ENCODE measurements around the gene CACNA1S.

Gene CACNA1S

DNA sequence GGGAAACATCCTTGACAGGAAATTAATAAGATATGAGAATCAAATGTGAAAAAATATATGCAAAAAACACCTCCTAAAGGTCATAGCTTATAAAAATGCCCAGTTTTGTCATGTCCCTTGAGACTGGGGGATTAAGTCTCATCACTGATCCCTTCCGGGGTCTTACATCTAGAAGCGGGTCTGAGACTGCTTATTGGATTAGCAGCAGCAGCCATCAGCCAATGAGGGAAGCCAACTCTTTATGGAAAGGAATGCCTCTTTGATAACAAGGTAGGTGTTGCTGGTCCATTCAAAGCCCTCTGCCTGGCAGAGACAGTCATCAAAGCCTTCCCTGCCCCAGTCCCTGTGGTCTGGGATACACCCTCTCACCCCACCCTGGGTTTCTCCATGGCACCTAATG, 3.9 kb upstream of the CACNA1S start:
- no peak for DNase-seq (ENCODE audit: low read depth in 2 of 2)

DNA sequence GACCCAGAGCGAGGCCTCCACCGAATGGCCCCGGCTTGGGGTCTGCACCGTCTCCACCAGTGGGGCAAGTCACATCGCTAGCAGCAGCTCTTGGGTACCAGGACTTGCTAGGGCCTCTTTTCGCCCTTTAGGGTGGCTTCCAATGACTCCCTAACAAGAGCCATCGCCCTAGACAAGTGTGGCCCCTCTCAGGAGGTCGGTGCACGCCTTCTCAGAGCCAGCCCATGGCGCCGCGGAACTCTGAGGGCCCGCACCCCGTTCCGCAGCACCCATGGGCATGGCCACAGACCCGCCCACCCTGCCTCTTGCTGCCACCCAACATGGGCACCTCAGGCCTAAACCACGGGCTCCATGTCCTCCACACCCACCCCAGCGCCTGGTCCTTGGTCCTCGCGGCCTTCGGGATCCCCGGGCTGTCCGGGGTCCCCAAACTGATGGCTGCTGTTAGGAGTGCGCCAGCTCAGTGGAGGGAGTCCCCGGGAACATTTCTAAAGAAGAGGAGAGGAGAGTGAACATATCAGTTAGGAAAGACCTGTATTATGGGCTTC, 3.2 kb upstream of the CACNA1S start:
- DNase-seq (ENCODE audit: low read depth in 2 of 2): no peak

DNA sequence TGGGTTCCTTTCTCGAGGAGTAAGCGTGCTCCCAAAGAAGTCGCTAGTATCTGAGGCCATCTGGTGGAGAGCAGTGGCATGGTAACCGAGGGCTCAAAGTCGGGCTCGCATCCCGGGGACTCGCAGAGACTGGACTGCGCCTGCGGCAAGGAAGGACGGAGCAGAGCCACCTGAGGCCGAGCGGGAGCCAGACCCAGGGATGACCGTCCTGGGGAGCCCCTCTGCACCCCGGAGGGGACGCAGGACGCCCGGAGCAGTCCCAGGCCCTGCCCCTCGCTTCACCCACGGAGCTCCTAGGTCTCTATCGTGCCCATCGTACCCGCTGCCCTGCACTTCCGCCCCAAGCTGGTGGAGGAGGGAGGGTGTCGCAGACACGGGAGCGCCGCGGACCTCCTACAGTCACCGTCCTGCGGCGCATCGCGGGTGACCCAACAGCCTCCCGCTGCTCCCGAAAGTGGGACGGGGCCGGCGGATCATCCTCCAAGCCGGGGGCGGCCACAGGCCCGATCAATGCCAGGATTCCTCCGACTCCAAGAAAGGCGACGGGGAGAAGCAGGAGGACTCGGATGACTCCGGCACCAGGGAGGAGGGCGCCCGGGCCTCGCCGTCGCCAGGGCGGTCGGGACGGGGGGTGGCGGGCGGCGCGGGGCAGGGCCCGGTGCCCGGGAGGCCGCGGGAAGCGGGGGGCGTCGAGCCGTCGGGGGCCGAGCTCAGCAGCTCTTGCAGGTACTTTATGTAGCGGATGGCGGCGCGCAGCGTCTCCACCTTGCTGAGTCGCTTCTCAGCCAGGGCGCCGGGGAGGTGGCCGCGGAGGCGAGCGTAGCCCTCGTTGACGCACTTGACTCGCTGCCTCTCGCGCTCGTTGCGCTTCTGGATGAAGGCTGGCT, 2.3 kb upstream of the CACNA1S start:
- peak; percentile 48 to 58 for DNase-seq (ENCODE audit: low read depth in 2 of 2)

DNA sequence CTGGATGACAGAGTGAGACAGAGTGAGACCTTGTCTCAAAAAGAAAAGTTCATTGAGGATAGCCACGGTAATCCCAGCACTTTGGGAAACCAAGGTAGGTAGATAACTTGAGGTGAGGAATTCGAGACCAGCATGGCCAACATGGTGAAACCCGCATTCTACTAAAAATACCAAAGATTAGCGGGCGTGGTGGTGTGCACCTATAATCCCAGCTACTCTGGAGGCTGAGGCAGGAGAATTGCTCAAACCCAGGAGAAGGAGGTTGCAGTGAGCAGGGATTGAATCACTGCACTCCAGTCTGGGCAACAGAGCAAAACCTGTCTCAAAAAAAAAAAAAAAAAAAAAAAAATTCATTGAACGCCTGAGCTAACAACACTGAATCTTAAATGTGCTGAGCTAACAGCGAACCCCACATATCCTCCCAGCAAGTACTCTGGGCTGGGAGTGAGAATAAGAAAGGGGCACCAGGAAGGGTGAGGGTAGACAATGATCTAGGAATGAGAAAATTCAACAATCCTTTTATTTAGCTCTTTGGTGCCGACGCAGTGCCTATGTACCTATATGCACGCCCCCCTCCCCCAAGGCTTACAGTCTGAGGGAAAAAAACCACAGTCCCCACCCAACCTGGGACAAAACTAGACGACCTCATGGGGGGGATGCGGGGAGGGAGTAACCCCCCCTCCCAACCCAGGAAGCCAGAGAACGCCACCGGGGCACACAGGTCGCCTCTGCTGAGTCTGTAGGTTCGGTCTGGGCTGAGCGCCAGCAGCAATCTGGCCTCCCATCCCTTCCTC, 1.4 kb upstream of the CACNA1S start:
- no peak for DNase-seq (ENCODE audit: low read depth in 2 of 2)

DNA sequence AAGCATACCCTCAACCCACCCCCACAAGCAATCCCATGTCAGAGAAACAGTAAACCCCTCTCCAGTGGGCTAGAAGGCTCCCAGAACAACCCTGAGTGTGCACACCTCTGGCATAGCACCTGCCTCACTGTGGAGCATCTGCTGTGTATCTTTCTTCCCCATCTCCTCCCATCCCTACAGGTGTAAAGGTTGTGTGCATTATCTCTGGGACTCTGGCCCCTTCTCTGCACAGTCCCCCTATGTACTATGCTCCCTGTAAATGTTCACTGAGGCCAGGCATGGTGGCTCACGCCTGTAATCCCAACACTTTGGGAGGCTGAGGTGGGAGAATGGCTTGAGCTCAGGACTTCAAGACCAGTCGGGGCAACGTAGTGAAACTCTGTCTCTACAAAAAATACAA, 700 bp upstream of the CACNA1S start:
- no peak for DNase-seq (ENCODE audit: low read depth in 2 of 2)

DNA sequence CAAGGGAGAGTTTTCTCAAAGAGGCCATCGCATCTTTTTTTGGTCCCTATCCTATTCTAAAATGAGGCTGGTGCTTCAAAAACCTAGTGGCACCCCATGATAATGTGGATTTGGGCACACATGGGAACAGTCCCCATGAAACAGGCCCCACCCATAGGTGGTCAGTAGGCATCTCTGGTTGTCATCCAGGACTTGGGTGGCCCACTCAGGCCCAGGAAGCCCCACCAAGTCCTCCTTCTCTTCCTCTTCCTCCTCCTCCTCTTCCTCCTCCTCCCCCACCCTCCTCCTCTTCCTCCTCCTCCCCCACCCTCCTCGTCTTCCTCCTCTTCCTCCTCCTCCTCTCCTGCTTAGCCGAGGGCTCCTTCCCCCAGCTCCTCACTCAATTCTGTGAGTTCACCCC, 554 bp downstream of the CACNA1S start:
- no peak for DNase-seq (ENCODE audit: low read depth in 2 of 2)

DNA sequence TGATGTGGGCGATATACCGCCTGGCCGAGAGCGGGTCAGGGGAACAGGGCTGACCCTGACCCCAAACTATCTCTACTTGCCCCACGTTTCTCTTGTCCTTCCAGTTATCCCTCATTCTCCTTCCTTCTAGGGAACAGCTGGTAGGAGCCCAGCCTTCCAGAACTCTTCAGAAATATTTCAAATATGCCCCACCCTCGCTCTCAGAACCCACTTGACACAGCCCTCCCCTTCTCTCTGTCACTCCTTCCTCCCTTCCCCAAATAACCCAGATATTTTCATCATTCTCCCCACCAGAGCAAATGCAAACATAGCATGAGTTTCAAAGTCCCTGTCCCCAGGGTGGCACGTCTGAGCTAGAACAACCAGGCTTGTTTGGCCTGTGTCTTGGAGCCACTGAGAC, 1.1 kb downstream of the CACNA1S start:
- DNase-seq (ENCODE audit: low read depth in 2 of 2): no peak

DNA sequence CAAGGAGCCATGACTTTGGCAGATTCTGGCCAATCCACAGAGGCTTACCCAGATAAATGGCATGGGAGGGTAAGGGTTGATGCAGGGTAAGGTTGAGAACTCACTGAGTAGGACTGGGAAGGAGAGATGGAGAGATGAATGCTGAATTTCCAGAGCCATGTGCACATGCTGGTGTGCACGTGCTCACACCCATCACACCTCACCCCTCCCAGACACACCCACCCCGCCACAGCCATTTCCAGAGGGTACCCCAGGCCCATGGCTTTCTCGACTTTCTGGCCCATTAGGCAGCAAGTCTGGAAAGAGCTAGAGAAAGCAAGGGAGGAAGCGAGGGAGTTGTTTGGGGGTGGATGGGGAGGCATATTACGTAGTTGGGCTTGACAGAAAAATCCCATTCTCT, 1.6 kb downstream of the CACNA1S start:
- no peak for DNase-seq (ENCODE audit: low read depth in 2 of 2)

DNA sequence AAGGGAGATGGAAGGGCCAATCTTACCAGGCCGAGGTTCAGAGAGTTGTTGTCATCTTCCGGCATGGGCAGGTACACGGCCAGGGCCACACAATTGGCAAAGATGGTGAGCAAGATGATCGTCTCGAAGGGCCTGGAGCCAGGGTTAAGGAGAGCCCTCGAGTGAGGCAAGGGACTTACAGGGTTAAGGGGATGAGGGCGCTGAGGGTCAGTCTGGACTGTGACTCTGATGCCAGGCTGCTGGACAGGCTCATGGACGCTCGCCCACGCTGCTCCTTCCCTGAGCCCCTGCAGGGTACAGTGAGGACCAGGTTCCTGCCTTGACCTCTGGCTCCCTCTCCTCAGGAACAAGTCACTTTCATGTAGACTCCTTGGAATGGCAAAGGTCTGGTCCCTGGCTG, 2.1 kb downstream of the CACNA1S start:
- no peak for DNase-seq (ENCODE audit: low read depth in 2 of 2)

DNA sequence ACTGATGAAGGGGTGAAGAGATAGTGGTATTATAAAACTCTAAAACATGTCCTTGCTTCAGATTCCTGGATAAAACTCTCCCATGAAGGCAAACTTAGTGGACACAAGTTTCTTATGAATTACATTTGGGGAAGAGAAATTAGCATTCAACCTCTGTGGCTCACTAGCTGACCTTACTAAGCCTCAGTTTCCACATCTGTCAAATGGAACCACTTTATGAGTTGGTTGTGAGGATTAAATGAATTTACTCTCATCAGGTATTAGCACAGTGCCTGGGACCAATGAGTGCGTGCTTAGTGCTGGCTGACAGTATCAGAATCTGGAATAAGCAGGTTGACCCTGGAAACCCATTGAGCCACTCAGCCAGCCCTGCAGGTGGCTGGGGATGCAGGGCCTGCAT, 2.6 kb downstream of the CACNA1S start:
- DNase-seq (ENCODE audit: low read depth in 2 of 2): no peak

DNA sequence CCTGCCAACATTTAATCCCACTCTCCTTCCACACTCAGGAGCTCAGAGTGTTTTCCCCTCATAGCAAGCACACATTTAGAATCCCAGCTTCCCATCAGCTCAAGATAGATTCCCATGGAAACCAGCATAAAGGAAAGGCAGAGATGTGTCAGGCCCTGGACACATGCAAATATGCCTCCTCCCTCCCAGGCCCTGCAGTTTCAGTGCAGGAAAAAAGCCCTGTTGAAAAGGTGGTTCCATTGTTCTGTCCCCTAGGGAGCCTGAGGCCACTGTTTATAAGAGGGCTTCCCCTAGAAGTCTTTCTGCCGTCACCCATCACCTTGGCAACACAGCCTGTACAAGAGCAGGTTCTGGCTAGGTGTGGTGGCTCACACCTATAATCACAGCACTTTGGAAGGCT, 3.6 kb downstream of the CACNA1S start:
- no peak for DNase-seq (ENCODE audit: low read depth in 2 of 2)

DNA sequence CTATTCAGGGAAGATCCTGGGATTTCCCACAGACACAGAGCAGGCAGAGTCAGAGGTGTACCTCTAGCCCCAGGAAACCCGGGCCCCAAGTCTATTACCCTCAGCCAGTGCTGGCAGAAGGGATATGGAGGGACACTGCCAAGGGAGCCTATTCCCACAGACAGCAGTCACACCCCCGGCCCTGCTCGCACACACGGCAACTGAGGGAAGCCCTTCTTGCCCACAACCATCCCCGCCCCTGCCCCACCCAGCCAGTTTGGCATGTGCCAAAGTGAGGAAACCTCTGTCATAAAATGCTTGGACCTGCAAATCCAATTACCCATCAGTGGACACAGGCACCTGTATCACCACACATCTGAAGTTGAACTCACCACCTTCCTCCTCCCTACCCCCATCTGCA, 6.5 kb downstream of the CACNA1S start:
- DNase-seq (ENCODE audit: low read depth in 2 of 2): no peak

DNA sequence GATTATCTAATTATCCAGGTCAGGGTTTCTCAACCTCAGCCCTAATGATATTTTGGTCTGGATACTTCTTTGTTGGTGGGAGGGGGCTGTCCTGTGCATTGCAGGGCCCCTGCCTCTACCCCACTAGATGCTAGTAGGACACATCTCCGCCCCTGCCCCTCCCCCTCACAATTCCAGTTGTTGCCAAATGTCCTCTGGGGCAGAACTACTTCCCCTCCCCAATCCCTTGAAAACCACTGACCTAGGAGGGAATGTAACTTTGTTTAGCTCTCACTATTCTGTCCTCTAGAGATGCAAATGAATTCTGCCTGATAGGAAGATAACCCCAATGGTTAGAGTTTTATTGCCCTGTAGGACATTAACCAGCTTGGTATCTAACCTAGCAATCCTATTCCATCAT, 8.1 kb downstream of the CACNA1S start:
- DNase-seq (ENCODE audit: low read depth in 2 of 2): no peak

DNA sequence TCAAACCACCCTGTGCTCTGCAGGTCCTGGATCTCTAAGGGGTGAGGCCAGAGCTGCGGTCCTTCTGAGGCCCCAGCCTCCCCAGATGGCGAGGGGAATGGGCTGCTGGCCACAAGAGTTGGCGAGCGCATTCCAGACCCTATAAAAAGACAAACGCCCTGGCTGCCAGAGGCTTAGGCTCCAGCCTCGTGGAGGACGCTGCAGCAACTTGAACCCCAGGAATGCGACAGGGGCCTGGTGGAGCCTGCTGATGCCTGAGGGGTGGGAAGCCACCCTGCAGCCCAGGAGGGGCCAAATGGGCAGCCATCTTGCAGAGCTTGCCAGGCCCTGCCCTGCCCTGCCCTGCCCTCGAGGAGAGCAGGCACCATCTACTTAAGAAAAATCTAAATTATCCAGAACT, 8.6 kb downstream of the CACNA1S start:
- no peak for DNase-seq (ENCODE audit: low read depth in 2 of 2)

DNA sequence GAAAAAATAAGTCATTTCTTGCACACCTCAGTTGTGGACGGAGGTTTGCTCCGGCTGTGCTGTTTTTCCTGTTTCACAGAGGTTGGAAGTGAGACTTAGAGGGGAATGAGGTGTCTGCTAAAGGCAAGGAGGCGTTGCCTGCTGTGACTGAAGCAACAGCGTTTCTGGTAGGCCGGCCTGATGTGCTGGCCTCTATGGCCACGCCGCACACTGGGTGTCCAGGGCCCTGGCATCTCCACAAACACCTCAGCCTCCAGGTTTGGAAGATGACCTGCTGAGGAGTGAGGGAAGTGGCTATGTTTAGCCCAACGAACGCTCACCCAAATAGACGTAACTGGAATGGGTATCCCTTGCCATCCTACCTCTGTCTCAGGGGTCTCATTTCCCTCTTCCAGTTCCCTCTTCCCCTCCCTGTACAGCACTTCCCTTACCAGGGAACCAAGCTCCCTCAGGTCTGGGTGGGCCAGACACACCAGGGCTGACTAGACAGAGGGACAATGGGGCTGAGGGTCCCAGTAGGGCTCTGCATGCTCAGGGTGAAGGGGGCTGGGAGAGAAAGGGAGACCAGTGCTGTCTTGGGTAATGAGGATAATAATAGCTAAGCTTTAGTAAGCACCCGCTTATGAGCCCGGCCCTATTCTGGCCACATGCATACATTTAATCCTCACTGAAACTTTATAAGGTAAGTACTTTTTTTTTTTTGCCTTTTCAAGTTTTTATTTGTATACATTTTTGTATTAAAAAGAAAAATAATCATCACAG, 11.9 kb downstream of the CACNA1S start:
- DNase-seq (ENCODE audit: low read depth in 2 of 2): no peak

DNA sequence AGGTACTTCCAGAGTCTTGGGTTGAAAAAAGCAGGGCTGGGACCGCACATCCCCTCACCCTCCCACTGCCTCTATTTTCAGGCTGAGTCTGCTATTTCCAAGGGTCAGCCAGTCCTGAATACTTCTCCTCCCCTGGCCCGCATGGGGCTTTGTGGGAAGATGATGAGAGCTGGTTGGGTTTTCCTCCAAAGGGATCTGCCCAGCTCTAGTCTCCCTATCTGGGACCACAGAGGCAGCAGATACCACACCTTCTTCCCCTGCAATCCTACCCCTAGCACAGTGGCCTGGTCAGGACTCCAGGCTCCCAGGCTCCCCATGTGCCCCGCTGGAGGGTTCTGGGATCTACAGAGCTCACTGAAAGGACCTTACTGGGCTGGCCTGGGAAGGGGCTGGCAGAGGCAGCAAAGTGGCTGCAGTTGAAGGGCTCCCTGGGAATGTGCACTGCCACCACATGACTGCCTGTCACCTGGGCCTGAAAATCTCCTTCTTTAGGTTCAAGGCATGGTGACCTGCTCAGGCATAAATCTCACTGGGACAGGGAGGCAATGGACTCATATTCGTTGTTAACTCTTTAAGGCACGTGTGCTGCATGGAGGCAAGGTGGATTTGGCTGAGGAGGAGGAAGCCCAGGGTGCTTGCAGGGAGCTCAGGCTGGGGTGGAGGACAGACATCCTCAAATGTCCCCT, 13.1 kb downstream of the CACNA1S start:
- DNase-seq (ENCODE audit: low read depth in 2 of 2): no peak

DNA sequence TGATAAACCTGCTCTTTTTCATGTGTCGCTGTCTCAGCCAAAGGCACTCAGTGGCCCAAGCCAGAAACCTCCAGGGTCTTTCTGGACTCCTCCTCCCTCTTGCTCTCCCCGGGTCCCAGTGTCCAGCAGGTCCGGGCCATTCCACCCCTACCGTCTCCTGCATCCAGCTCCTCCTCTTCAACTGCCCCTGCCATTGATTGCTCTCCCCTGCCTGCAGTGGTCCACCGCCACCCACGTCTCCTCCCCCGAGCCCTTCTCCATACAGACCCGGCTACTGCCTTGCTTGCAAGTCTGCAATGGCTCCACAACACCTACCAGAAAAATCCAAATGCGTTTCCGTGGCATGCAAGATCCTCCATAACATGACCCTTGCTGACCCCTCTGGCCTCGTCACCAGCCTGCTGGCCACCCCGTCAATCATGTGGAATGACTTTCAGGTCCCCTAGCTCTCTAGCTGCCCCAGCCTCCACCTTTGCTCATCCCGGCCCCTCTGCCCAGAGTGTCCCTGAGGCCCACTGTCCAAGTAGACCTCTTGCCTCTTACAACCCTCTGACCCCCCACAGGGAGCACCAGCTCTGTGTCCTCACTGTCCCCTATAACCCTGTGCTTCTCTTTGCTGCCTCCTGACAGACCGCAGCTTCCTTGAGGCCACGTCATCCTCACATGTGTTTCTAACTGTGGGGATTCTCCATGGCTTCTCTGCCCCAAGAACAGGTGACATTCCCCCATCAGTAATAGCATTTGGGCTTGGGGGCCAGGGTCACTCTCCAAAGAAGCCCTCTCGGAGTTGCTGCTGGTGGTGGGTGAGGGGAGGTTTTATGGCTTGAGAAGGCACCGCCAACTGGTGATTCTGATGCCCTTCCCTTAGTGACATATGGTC, 15.0 kb downstream of the CACNA1S start:
- DNase-seq (ENCODE audit: low read depth in 2 of 2): no peak

DNA sequence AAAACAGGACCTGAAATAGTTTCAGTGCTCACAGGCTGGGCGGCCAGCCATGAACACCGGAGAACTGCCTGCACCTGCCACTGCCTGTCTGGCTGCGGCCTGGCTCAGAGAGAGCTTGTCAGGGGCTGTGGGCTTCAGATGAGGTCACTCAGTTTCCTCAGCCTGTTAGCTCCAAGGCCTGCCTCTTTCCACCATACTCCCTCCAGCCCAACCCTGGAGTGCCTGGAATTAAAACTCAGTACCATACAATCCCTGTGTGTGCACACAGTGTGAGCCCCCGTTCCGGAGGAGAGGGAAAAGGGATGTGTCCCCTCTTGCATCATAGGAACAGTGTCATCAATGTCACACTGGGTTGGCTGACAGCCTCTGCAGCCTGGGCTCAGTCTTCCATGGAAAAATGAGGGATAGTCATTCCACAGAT, 16.2 kb downstream of the CACNA1S start:
- no peak for DNase-seq (ENCODE audit: low read depth in 2 of 2)

DNA sequence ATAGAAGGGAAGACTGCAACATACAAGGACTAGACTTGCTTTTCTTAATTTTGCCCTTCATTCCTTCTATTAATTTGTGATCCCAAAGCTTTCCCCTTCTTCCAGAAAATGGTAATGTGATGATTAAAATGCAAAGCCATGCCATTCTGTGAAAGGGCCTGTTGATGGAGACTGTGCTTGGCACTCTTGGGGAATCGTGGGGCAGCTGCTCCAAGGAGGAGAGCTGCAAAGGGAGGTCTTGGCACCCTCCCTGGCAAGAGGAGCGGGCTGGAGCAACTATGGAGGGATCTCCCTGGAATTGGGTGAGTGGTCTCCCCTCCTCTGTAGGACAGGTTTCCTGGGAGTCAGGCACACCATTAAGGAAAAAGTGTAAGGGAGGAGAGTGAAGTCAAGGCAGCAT, 16.6 kb downstream of the CACNA1S start:
- DNase-seq (ENCODE audit: low read depth in 2 of 2): no peak

DNA sequence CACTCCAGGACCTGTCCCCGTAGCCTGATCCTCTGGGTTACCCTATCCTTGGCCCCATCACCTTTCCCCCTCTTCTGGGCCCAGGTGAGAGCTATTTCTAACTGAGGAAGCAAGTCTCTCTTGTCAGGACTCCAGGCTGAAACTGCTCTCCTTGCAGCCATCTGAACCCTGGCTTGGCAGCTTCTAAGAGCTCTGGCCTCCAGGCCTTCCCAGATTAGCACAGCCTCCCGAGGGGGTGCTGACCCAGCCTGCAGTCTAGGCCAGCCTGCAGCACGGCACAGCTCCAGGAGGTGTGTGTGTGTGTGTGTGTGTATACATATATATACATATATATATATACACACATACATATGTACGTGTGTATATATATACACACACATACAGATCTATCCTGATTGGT, 17.4 kb downstream of the CACNA1S start:
- DNase-seq (ENCODE audit: low read depth in 2 of 2): no peak

DNA sequence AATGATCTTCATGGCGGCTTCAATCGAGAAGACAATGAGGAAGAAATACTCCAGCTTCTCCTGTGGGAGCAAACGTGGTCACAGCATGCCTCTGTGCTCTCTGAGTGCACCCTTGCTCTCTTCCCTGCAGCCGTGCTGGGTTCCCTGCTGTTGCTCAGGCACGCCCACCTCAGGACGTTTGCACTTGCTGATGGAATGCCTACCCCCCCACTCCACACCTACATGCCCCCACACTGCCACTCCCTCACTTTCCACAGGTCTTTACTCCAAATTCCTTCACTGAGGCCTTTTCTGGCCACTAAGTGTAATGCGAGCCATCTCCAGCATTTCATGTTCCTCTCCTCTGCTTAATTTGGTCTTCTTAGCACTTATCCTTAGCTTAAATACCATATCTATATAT, 18.3 kb downstream of the CACNA1S start:
- no peak for DNase-seq (ENCODE audit: low read depth in 2 of 2)
